Adrenal gland (tissue), 12 donors: ENCODE measurements around the gene SAP30BP. TPM values are rescaled to one million over a fixed set of nuclear protein-coding genes. Genes with fewer than 3 reads are reported as not detected.
A peak's percentile ranks its signal among the peaks of the same experiment; 100 is the strongest.

ENCODE experiments used
- DNase-seq, 7 donors: peaks; one replicate each; pipeline ENCODE4 v3.0.0-alpha.2; 2019 to 2020
- H3K27ac ChIP-seq, 5 donors: fragments of 200-600 bp; sonication (generic) in 4 of 5; 1 replicate in 3 of 5; 2 replicates in 2 of 5; pipeline versions ENCODE4 v1.5.1 to v1.8.0; 2016 to 2020; ENCODE audit warnings: mild to moderate bottlenecking in 1 of 5
- H3K27me3 ChIP-seq: fragments of 200-600 bp; 2 replicates; pipeline ENCODE4 v1.8.0; 2021
- H3K36me3 ChIP-seq, 2 donors: fragments of 200-600 bp; replicated peaks in 1 of 2; 1 replicate in 1 of 2; 2 replicates in 1 of 2; pipeline versions ENCODE4 v1.5.1 to v1.8.0; 2018 to 2022
- H3K4me1 ChIP-seq, 2 donors: fragments of 200-600 bp; replicated peaks in 1 of 2; 1 replicate in 1 of 2; 2 replicates in 1 of 2; pipeline versions ENCODE4 v1.5.1 to v1.8.0; 2018 to 2021
- H3K4me3 ChIP-seq, 4 donors: fragments of 200-600 bp; sonication (generic) in 3 of 4; one replicate each; pipeline ENCODE4 v1.5.1; 2016 to 2018
- H3K9me3 ChIP-seq, 3 donors: fragments of 200-600 bp; sonication (generic) in 1 of 3; replicated peaks in 1 of 3; 1 replicate in 2 of 3; 2 replicates in 1 of 3; pipeline versions ENCODE4 v1.5.1 to v1.8.0; 2016 to 2021
- CTCF ChIP-seq, 6 experiments: fragments of 450-650 bp in 4 of 6; fragments of 200-600 bp in 2 of 6; sonication (generic) in 1 of 6; IDR thresholded peaks; 1 replicate in 5 of 6; 2 replicates in 1 of 6; pipeline versions ENCODE4 v1.5.1 to v1.8.0; 2016 to 2021; ENCODE audit warnings: antibody characterized with exemption in 6 of 6, mild to moderate bottlenecking in 2 of 6, moderate library complexity in 1 of 6
- POLR2A ChIP-seq, 2 donors: fragments of 450-650 bp; IDR thresholded peaks; one replicate each; pipeline ENCODE4 v1.6.1; 2017; ENCODE audit warnings: antibody characterized with exemption in 2 of 2, mild to moderate bottlenecking in 2 of 2, moderate library complexity in 1 of 2
- WGBS, 4 donors: extraction: QIAGEN DNeasy Blood & Tissue Kit in 2 of 4; methylation state at CpG; one replicate each; pipeline versions ENCODE4 v1.1.5 to v1.1.7; 2013 to 2017; 5-methylcytosine and 5-hydroxymethylcytosine counted together
- intact Hi-C, 2 donors: fragments of 100-400 bp; cut with DNase I; formaldehyde crosslinking; loops; one replicate each; pipeline versions ENCODE4 v1.14.1 to v1.15.0; 2022 to 2023
- polyA plus RNA-seq, 3 donors: library from polyadenylated mRNA; stranded (reverse); fragments of 200-250 nt in 2 of 3; fragments of 350-450 nt in 1 of 3; fragmentation: Illumina TruSeq in 1 of 3; extraction: RNeasy Lipid Tissue Mini Kit (QIAGEN cat#74804) in 1 of 3; gene quantifications; one replicate each; pipeline ENCODE4 v1.2.3, GENCODE V29; 2013 to 2014
- total RNA-seq, 9 donors: library from RNA; depleted of rRNA in 4 of 9; stranded (reverse); fragments of >200 nt in 4 of 9; fragments of 120-200 nt in 1 of 9; fragmentation: NEBNext Ultra II Directional in 1 of 9; extraction: Animal tissue kit (Norgen Biotek cat#: 25700) in 1 of 9; gene quantifications; one replicate each; pipeline versions ENCODE4 v1.1.0 to v1.2.4, GENCODE V29; 2013 to 2023
- donor health status: healthy with polysubstance abuse.
- donor health status: Bipolar disorder and iron deficiency.
- donor health status: DM: yes; HTN: yes; CAD: no.
- donor health status: DM: no; HTN: no; CAD: no.
- donor health status: DM: no; HTN: no; CAD: no.
- donor health status: DM: yes; HTN: yes; CAD: no.

Gene SAP30BP
- total and polyA plus RNA-seq, 12 donors, result 45.3 to 130 (median 69.1) TPM

- WGBS, 4 donors, result 89 to 97% (median 94%) methylated on average over 7 of the region's 7 CpGs
- Histone ChIP-seq H3K27ac (no peak overlapping the region), H3K9me3 (no peaks in the 10 kb centered on the region), H3K4me3 (no peak overlapping the region), H3K4me1 (no peaks in the 10 kb centered on the region), H3K36me3 (no peaks in the 10 kb centered on the region), H3K27me3 (no peaks in the 10 kb centered on the region)
- TF ChIP-seq POLR2A (IDR thresholded peaks at IDR 0.05), result no peak
- TF ChIP-seq CTCF (IDR thresholded peaks at IDR 0.05), result no peak
- intact Hi-C loops, result no loop called here
- DNase-seq, result no peak
These were observed 23.5 kb upstream of the SAP30BP start for GRCh38 chr17:75643643-75644017.

DNA sequence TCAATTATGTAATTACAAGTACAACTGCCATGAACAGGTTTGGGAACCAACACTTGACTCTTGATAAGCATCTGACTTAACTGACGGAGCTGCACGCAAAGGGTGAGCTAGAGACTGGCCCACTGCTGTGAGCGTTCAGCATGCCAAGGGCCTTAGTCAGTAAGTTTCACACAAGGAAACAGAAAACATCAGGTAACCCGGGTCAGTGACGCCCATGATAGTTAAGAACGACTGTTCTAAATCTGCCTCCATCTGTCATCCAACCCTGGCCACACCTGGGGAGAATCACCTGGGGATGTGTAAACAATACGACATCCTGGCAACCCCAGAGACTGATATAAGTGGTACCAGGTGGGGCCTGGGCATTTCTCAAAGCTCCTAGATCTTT lies 21.6 kb upstream of the SAP30BP start:
- H3K9me3 ChIP-seq, result no peaks in the 10 kb centered on the region
- WGBS, 4 donors, result 72 to 80% (median 79%) methylated on average over 7 of the region's 7 CpGs
- intact Hi-C loops, result no loop called here
- H3K4me1 ChIP-seq, result no peaks in the 10 kb centered on the region
- H3K27ac ChIP-seq, result peak overlapping the region in 1 of 5 donors; percentile 5
- no peak overlapping the region for H3K4me3 ChIP-seq
- H3K27me3 ChIP-seq, result no peaks in the 10 kb centered on the region
- H3K36me3 ChIP-seq, result peaks cover 0 to 4% of the 10 kb centered on the region in 2 donors
- DNase-seq, result no peak
- TF ChIP-seq CTCF (IDR thresholded peaks at IDR 0.05) (no peak), POLR2A (IDR thresholded peaks at IDR 0.05) (no peak)

DNA sequence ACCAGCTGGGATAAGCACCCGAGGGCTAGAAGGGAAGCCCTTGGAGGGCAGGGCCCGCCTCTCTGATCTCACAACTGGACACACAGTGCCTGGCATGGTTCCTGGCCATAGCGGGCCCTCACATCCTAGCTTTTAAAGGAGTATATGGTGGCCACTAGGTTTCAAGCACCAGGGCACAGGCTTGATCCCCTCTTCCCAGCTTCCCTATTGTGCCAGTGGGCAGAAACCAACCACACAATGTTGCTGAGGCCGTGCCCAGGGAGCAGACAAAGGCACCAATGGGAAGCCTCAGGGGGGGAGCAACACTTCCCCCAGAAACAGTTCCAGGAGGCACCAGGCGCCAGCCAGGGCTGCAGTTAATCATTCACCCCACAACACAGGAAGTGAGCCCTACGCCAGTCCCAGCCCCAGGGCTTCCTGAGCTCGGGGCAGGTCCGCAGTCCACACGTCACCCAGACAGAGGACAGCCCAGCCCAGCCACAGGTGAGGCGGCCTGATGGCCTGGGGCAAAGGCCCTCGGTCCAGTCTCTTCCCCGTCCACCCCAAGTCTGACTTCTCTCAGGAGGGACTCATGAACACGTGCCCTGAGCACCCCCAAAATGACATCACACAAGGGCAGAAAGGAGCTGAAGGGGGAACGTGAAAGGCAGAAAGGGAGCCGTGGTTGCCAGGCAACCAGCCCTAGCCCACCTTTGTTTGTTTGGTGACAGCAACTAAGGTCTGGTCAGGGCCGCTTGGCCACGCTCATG lies 21.1 kb upstream of the SAP30BP start:
- 75 to 80% (median 78%) methylated on average over 13 to 17 of the region's 17 CpGs for WGBS, 4 donors
- peak in 2 of 7 donors; percentile 40 to 81 for DNase-seq
- Histone ChIP-seq H3K27me3 (no peaks in the 10 kb centered on the region), H3K36me3 (peaks cover 0 to 9% of the 10 kb centered on the region in 2 donors), H3K27ac (peak overlapping the region in 2 of 5 donors; percentile 5 to 41), H3K4me1 (no peaks in the 10 kb centered on the region), H3K9me3 (no peaks in the 10 kb centered on the region), H3K4me3 (no peak overlapping the region)
- intact Hi-C loops, result no loop called here
- TF ChIP-seq CTCF (IDR thresholded peaks at IDR 0.05), result no peak
- no peak for TF ChIP-seq POLR2A (IDR thresholded peaks at IDR 0.05)

DNA sequence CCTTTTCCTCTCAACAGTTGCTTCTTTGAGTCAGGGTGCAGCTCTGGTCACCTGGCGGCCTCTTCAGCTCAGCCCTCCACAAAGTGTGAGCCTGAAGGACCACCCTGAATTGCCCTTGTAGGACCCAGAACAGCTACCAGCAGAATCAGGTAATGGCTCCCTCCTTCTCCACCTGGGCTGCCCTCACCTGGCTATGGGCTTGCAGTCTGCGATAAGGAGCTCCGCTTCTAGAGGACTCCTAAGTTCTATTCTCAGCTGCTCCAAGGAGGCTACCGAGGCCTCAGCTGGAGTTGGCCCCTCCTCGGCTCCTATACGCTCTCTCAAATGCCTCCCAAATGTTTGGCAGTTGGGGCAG lies 20.5 kb upstream of the SAP30BP start:
- DNase-seq, result no peak
- Histone ChIP-seq H3K27me3 (no peaks in the 10 kb centered on the region), H3K27ac (peak overlapping the region in 1 of 5 donors; percentile 41), H3K4me1 (no peaks in the 10 kb centered on the region), H3K4me3 (no peak overlapping the region), H3K9me3 (no peaks in the 10 kb centered on the region), H3K36me3 (peaks cover 0 to 15% of the 10 kb centered on the region in 2 donors)
- intact Hi-C loops, result no loop called here
- no peak for TF ChIP-seq CTCF (IDR thresholded peaks at IDR 0.05)
- WGBS, 4 donors, result 97 to 100% (median 97%) methylated on average over 5 to 6 of the region's 6 CpGs
